ENCODE measurements around the gene XBP1. TPM values are rescaled to one million over a fixed set of nuclear protein-coding genes. Genes with fewer than 3 reads are reported as not detected.

Gene XBP1
- total and polyA plus RNA-seq, 2 experiments from 2014 or later: 95.1 to 195 TPM

DNA sequence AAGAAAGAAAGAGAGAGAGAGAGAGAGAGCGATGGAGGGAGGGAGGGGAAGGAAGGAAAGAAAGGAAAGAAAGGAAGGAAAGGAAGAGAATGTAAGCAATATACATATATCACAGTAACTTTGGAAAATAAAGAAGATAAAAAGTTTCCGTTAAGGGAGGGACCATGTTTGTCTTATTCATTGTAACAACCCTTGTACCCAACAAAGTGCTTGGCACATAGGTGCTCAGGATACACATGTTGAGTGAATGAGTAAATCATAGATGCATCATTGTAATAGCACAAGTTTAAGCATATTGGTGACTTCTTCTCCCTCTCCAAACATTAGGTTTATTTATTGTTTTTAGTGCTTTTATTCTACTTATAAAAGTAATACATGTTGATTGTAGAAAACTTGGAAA is 43.3 kb upstream of the XBP1 start (continued):
- TF ChIP-seq, protein P1, sequence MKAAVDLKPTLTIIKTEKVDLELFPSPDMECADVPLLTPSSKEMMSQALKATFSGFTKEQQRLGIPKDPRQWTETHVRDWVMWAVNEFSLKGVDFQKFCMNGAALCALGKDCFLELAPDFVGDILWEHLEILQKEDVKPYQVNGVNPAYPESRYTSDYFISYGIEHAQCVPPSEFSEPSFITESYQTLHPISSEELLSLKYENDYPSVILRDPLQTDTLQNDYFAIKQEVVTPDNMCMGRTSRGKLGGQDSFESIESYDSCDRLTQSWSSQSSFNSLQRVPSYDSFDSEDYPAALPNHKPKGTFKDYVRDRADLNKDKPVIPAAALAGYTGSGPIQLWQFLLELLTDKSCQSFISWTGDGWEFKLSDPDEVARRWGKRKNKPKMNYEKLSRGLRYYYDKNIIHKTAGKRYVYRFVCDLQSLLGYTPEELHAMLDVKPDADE (IDR thresholded peaks at IDR 0.05): no peak

DNA sequence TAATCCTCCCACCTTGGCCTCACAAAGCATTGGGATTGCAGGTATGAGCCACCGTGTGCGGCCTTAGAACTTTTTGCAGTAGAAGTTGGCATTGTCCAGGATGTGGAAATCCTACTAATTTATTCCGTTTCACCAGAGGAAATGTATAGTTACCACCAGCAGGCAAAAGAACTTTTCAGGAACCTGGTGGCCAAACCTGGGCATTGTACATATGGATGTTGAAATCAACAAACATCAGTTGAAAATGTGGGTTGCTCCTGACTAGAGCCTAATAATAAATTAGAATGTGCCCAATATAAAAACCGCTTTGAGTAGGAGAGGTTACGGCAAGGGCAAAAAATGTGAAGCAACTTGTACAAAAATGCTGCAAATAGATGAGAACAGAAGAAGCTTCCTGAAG is 40.7 kb upstream of the XBP1 start:
- Histone ChIP-seq H3K79me2 (replicated peaks; ENCODE audit: insufficient read depth) (no peaks in the 10 kb centered on the region), H3K4me2 (no peak overlapping the region), H3K27me3 (ENCODE audit: insufficient read depth) (no peaks in the 10 kb centered on the region), H2AFZ (no peak overlapping the region), H4K20me1 (replicated peaks; ENCODE audit: insufficient read depth) (no peaks in the 10 kb centered on the region), H3K4me1 (ENCODE audit: insufficient read depth) (no peaks in the 10 kb centered on the region), H3K4me3 (no peak overlapping the region), H3K27ac (ENCODE audit: low read depth) (no peak overlapping the region), H3F3A (replicated peaks; ENCODE audit: low read depth) (no peaks in the 10 kb centered on the region), H3K36me3 (ENCODE audit: insufficient read depth) (no peaks in the 10 kb centered on the region), H3K9me2 (ENCODE audit: insufficient read depth) (0 out of 2 replicates have a peak, but pooled peaks cover 2% of the 10 kb centered on the region)
- Mint-ChIP-seq H3K27me3 (ENCODE audit: insufficient read depth, low read depth, poor library complexity) (peaks cover 7% of the 10 kb centered on the region), H3K4me3 (no peak overlapping the region), H3K36me3 (ENCODE audit: low read depth) (no peaks in the 10 kb centered on the region), H3K4me1 (no peaks in the 10 kb centered on the region), H3K9me3 (peaks cover 2% of the 10 kb centered on the region; the same call in 1 of the 3 replicates), H3K27ac (no peak overlapping the region)
- no peak for DNase-seq (ENCODE audit: low spot score)
- ATAC-seq: no peak
- TF ChIP-seq JUNB (IDR thresholded peaks at IDR 0.05; ENCODE audit: unreplicated experiment) (no peak), EZH2phosphoT487 (IDR thresholded peaks at IDR 0.05; ENCODE audit: unreplicated experiment) (no peak), ZNF331 (CRISPR knock-in tag; IDR thresholded peaks at IDR 0.05; ENCODE audit: low read depth) (no peak), NANOG (IDR thresholded peaks at IDR 0.05; ENCODE audit: borderline replicate concordance) (no peak), ZNF114 (CRISPR knock-in tag; IDR thresholded peaks at IDR 0.05) (no peak), EZH2 (IDR thresholded peaks at IDR 0.05; ENCODE audit: low read depth, unreplicated experiment) (no peak), CREB1 (CRISPR knock-in tag; IDR thresholded peaks at IDR 0.05; ENCODE audit: low read depth) (no peak), STAT1 (IDR thresholded peaks at IDR 0.05; ENCODE audit: unreplicated experiment) (no peak), POLR2AphosphoS5 (IDR thresholded peaks at IDR 0.05; ENCODE audit: low read depth) (no peak)
- TF ChIP-seq, protein P2, sequence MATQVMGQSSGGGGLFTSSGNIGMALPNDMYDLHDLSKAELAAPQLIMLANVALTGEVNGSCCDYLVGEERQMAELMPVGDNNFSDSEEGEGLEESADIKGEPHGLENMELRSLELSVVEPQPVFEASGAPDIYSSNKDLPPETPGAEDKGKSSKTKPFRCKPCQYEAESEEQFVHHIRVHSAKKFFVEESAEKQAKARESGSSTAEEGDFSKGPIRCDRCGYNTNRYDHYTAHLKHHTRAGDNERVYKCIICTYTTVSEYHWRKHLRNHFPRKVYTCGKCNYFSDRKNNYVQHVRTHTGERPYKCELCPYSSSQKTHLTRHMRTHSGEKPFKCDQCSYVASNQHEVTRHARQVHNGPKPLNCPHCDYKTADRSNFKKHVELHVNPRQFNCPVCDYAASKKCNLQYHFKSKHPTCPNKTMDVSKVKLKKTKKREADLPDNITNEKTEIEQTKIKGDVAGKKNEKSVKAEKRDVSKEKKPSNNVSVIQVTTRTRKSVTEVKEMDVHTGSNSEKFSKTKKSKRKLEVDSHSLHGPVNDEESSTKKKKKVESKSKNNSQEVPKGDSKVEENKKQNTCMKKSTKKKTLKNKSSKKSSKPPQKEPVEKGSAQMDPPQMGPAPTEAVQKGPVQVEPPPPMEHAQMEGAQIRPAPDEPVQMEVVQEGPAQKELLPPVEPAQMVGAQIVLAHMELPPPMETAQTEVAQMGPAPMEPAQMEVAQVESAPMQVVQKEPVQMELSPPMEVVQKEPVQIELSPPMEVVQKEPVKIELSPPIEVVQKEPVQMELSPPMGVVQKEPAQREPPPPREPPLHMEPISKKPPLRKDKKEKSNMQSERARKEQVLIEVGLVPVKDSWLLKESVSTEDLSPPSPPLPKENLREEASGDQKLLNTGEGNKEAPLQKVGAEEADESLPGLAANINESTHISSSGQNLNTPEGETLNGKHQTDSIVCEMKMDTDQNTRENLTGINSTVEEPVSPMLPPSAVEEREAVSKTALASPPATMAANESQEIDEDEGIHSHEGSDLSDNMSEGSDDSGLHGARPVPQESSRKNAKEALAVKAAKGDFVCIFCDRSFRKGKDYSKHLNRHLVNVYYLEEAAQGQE (IDR thresholded peaks at IDR 0.05; ENCODE audit: unreplicated experiment): no peak
- TF ChIP-seq, protein P1 (IDR thresholded peaks at IDR 0.05): no peak
- TF ChIP-seq, protein P3, sequence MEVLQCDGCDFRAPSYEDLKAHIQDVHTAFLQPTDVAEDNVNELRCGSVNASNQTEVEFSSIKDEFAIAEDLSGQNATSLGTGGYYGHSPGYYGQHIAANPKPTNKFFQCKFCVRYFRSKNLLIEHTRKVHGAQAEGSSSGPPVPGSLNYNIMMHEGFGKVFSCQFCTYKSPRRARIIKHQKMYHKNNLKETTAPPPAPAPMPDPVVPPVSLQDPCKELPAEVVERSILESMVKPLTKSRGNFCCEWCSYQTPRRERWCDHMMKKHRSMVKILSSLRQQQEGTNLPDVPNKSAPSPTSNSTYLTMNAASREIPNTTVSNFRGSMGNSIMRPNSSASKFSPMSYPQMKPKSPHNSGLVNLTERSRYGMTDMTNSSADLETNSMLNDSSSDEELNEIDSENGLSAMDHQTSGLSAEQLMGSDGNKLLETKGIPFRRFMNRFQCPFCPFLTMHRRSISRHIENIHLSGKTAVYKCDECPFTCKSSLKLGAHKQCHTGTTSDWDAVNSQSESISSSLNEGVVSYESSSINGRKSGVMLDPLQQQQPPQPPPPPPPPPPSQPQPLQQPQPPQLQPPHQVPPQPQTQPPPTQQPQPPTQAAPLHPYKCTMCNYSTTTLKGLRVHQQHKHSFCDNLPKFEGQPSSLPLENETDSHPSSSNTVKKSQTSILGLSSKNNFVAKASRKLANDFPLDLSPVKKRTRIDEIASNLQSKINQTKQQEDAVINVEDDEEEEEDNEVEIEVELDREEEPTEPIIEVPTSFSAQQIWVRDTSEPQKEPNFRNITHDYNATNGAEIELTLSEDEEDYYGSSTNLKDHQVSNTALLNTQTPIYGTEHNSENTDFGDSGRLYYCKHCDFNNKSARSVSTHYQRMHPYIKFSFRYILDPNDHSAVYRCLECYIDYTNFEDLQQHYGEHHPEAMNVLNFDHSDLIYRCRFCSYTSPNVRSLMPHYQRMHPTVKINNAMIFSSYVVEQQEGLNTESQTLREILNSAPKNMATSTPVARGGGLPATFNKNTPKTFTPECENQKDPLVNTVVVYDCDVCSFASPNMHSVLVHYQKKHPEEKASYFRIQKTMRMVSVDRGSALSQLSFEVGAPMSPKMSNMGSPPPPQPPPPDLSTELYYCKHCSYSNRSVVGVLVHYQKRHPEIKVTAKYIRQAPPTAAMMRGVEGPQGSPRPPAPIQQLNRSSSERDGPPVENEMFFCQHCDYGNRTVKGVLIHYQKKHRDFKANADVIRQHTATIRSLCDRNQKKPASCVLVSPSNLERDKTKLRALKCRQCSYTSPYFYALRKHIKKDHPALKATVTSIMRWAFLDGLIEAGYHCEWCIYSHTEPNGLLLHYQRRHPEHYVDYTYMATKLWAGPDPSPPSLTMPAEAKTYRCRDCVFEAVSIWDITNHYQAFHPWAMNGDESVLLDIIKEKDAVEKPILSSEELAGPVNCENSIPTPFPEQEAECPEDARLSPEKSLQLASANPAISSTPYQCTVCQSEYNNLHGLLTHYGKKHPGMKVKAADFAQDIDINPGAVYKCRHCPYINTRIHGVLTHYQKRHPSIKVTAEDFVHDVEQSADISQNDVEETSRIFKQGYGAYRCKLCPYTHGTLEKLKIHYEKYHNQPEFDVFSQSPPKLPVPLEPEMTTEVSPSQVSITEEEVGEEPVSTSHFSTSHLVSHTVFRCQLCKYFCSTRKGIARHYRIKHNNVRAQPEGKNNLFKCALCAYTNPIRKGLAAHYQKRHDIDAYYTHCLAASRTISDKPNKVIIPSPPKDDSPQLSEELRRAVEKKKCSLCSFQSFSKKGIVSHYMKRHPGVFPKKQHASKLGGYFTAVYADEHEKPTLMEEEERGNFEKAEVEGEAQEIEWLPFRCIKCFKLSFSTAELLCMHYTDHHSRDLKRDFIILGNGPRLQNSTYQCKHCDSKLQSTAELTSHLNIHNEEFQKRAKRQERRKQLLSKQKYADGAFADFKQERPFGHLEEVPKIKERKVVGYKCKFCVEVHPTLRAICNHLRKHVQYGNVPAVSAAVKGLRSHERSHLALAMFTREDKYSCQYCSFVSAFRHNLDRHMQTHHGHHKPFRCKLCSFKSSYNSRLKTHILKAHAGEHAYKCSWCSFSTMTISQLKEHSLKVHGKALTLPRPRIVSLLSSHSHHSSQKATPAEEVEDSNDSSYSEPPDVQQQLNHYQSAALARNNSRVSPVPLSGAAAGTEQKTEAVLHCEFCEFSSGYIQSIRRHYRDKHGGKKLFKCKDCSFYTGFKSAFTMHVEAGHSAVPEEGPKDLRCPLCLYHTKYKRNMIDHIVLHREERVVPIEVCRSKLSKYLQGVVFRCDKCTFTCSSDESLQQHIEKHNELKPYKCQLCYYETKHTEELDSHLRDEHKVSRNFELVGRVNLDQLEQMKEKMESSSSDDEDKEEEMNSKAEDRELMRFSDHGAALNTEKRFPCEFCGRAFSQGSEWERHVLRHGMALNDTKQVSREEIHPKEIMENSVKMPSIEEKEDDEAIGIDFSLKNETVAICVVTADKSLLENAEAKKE (CRISPR knock-in tag; IDR thresholded peaks at IDR 0.05): no peak
